Nephron (organoid): ENCODE data around the gene NELFA.

ENCODE experiments used
- H3K27ac Mint-ChIP-seq, 3 experiments: 2 replicates each; pipeline ENCODE4 v1.8.0; 2020; ENCODE audit warnings: mixed read lengths in 3 of 3, mild to moderate bottlenecking in 2 of 3, moderate library complexity in 1 of 3
- H3K27me3 Mint-ChIP-seq: 2 replicates; pipeline ENCODE4 v1.8.0; 2021; ENCODE audit warnings: low read depth, mild to moderate bottlenecking, moderate library complexity, mixed read lengths
- H3K36me3 Mint-ChIP-seq: 2 replicates; pipeline ENCODE4 v1.8.0; 2020; ENCODE audit warnings: low read depth, mixed read lengths
- H3K4me1 Mint-ChIP-seq: 2 replicates; pipeline ENCODE4 v1.8.0; 2020; ENCODE audit warnings: mixed read lengths
- H3K4me3 Mint-ChIP-seq, 3 experiments: 2 replicates each; pipeline ENCODE4 v1.8.0; 2020; ENCODE audit warnings: mild to moderate bottlenecking in 3 of 3, mixed read lengths in 3 of 3, moderate library complexity in 2 of 3
- H3K9me3 Mint-ChIP-seq: 2 replicates; pipeline ENCODE4 v1.8.0; 2020; ENCODE audit warnings: mixed read lengths
- TF ChIP-seq, protein P1 (sequence below), 3 experiments: fragments of 200-600 bp; sonication (generic); IDR thresholded peaks; one replicate each; pipeline ENCODE4 v1.5.0; 2021; ENCODE audit warnings: antibody characterized with exemption in 3 of 3; ENCODE audit not compliant: unreplicated experiment in 3 of 3

Gene NELFA

GRCh38 chr4:1978226-1978625 is 30.5 kb downstream of the NELFA start:
- H3K4me3 Mint-ChIP-seq: no peak overlapping the region
- H3K27me3 Mint-ChIP-seq: peaks cover 4% of the 10 kb centered on the region
- H3K9me3 Mint-ChIP-seq: no peaks in the 10 kb centered on the region
- H3K27ac Mint-ChIP-seq: no peak overlapping the region
- peaks cover 73% of the 10 kb centered on the region for H3K36me3 Mint-ChIP-seq
- TF ChIP-seq, protein P1, sequence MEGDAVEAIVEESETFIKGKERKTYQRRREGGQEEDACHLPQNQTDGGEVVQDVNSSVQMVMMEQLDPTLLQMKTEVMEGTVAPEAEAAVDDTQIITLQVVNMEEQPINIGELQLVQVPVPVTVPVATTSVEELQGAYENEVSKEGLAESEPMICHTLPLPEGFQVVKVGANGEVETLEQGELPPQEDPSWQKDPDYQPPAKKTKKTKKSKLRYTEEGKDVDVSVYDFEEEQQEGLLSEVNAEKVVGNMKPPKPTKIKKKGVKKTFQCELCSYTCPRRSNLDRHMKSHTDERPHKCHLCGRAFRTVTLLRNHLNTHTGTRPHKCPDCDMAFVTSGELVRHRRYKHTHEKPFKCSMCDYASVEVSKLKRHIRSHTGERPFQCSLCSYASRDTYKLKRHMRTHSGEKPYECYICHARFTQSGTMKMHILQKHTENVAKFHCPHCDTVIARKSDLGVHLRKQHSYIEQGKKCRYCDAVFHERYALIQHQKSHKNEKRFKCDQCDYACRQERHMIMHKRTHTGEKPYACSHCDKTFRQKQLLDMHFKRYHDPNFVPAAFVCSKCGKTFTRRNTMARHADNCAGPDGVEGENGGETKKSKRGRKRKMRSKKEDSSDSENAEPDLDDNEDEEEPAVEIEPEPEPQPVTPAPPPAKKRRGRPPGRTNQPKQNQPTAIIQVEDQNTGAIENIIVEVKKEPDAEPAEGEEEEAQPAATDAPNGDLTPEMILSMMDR (IDR thresholded peaks at IDR 0.05; ENCODE audit: unreplicated experiment in 3 of 3): no peak
- peaks cover 5% of the 10 kb centered on the region for H3K4me1 Mint-ChIP-seq

GRCh38 chr4:1976416-1977352 is 32.1 kb downstream of the NELFA start:
- peaks cover 79% of the 10 kb centered on the region for H3K36me3 Mint-ChIP-seq
- TF ChIP-seq, protein P1 (IDR thresholded peaks at IDR 0.05; ENCODE audit: unreplicated experiment in 3 of 3): no peak
- no peak overlapping the region for H3K27ac Mint-ChIP-seq
- no peaks in the 10 kb centered on the region for H3K9me3 Mint-ChIP-seq
- H3K4me3 Mint-ChIP-seq: no peak overlapping the region
- peaks cover 5% of the 10 kb centered on the region for H3K4me1 Mint-ChIP-seq
- H3K27me3 Mint-ChIP-seq: peaks cover 4% of the 10 kb centered on the region

GRCh38 chr4:1975880-1976279 is 32.9 kb downstream of the NELFA start:
- Mint-ChIP-seq H3K36me3 (peaks cover 75% of the 10 kb centered on the region), H3K27me3 (peaks cover 4% of the 10 kb centered on the region), H3K4me1 (peaks cover 5% of the 10 kb centered on the region), H3K4me3 (no peak overlapping the region), H3K9me3 (no peaks in the 10 kb centered on the region), H3K27ac (no peak overlapping the region)
- TF ChIP-seq, protein P1 (IDR thresholded peaks at IDR 0.05; ENCODE audit: unreplicated experiment in 3 of 3): no peak

DNA sequence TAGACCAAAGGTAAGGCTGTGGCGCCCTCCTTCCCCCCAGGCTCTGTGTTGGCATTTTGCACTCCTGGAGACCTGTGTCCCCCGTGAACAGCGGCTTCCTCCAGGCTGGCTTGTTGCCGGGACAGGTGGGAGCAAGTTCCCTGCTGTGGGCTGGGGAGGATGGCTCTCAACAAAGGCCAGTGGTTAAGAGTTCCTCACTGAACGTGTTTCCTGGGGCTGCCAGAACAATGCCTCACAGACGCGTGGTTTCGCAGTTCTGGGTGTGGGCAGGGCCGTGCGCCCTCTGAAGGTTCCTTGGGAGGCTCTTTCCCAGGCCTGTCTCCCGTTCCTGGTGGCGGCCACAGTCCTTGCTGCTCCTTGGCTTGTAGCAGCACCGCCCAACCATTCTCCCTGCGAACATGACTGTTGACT is 33.4 kb downstream of the NELFA start:
- no peak overlapping the region for H3K27ac Mint-ChIP-seq
- TF ChIP-seq, protein P1 (IDR thresholded peaks at IDR 0.05; ENCODE audit: unreplicated experiment in 3 of 3): no peak

GRCh38 chr4:1974840-1975239 is 33.9 kb downstream of the NELFA start:
- H3K9me3 Mint-ChIP-seq: no peaks in the 10 kb centered on the region
- H3K4me1 Mint-ChIP-seq: no peaks in the 10 kb centered on the region
- TF ChIP-seq, protein P1 (IDR thresholded peaks at IDR 0.05; ENCODE audit: unreplicated experiment in 3 of 3): no peak
- H3K27ac Mint-ChIP-seq: no peak overlapping the region
- peaks cover 78% of the 10 kb centered on the region for H3K36me3 Mint-ChIP-seq
- peaks cover 4% of the 10 kb centered on the region for H3K27me3 Mint-ChIP-seq
- H3K4me3 Mint-ChIP-seq: no peak overlapping the region

More for the DNA sequence above, 33.4 kb downstream of the NELFA start:
- Mint-ChIP-seq H3K4me3 (no peak overlapping the region), H3K9me3 (no peaks in the 10 kb centered on the region), H3K4me1 (peaks cover 5% of the 10 kb centered on the region), H3K36me3 (peaks cover 78% of the 10 kb centered on the region), H3K27me3 (peaks cover 4% of the 10 kb centered on the region)
